SK-MEL-5 (cell line): ENCODE measurements around the gene FRMD4A. TPM values are rescaled to one million over a fixed set of nuclear protein-coding genes. Genes with fewer than 3 reads are reported as not detected.

Experiments used
- DNase-seq: peaks from one replicate; pipeline ENCODE4 v3.0.0-alpha.2; 2016; ENCODE audit warnings: low read depth, low spot score
- in situ Hi-C: cut with HindIII; loops from 2 replicates; pipeline ENCODE4 v1.10.0; 2016; ENCODE audit warnings: low sequenced_read_pairs, high pct_unique_total_duplicates, low pct_unique_long_range_greater_than_20kb
- small RNA-seq, 2 experiments: library from RNA; depleted of rRNA; stranded (forward); fragments of <200 nt; gene quantifications; one replicate each; pipeline ENCODE3, GENCODE V24; 2014
- total RNA-seq: library from RNA; depleted of rRNA; stranded (reverse); fragments of >200 nt; shearing (Covaris generic); gene quantifications from 2 replicates; pipeline ENCODE4 v1.2.3, GENCODE V29; 2014

Gene FRMD4A
- total RNA-seq, 1 experiment from 2014 or later = 9.9 TPM

- in situ Hi-C loops = no loop called here
- DNase-seq = no peak
These were observed 708.8 kb downstream of the FRMD4A start for GRCh38 chr10:13621931-13622330.

DNA sequence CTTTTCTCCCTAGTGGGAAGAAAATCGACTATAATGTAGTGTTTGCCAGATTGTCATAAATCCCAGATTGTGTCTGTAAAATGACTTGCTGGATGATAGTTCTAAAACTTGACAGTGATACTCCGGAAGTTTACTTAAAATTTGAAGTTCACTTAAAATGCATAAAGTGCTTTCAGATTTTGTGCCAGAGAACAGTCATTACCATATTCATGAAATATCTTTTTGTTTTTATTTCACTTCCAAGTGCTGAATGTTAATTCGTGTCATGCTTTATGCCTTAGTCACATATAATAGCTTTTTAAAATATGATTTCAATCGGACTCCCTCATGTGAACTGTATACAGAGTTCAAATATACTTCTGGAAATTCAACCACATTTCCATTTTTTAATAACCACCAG, 713.6 kb downstream of the FRMD4A start:
- in situ Hi-C loops = no loop called here
- DNase-seq = no peak

- no peak for DNase-seq
- in situ Hi-C loops = no loop called here
These were observed 714.9 kb downstream of the FRMD4A start for GRCh38 chr10:13615650-13616300.

GRCh38 chr10:13614530-13615332, 716.0 kb downstream of the FRMD4A start:
- DNase-seq = peak; percentile 87
- in situ Hi-C loops = no loop called here

GRCh38 chr10:13613519-13613918, 717.2 kb downstream of the FRMD4A start:
- in situ Hi-C loops = no loop called here
- peak; percentile 67 for DNase-seq

- in situ Hi-C loops = no loop called here
- peak; percentile 20 for DNase-seq
These were observed 717.9 kb downstream of the FRMD4A start for GRCh38 chr10:13612654-13613373.

- peak; percentile 41 for DNase-seq
- in situ Hi-C loops = no loop called here
These were observed 722.4 kb downstream of the FRMD4A start for GRCh38 chr10:13608246-13608853.

GRCh38 chr10:13604357-13605040, 726.2 kb downstream of the FRMD4A start:
- DNase-seq = no peak
- in situ Hi-C loops = no loop called here

DNA sequence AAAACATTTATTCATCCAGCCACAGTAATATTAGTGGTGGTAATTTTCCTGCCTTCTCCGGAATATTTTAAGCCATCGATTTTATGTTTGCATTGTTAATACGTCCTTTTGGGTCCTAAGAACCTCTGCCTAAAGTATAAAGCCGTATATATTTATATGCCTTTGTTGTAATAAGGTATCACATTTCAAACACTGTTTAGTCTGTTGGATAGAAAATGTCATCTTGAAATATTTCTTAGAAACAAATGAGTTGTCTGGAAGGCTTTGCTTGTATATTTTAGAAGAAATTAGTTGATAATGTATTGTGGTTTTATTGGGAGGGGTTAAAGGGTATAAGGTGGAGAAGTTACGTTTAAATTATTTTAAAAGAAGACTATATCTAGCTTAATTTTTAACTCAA, 732.8 kb downstream of the FRMD4A start:
- in situ Hi-C loops = no loop called here
- no peak for DNase-seq

DNA sequence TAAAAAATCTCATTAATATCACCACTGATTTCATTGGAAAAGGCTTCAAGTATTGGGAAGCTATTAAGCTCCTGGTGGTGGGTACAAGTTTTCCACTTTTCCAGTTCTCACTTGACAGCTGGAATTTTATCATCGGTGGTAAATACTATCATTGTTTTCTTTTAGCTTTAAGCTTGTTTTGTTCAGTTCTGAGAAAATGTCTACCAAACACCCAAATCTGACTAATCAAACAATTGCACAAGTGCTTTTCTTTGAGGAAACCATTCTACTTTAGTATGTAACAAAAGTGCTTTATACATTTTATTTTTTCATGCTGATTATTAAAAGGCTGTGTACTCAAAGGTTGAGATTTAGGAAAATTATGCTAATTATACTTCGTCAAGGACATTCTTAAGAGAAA, 736.1 kb downstream of the FRMD4A start:
- DNase-seq = no peak
- in situ Hi-C loops = no loop called here

Small RNA genes within 50 kb of the gene (small RNA-seq; reads per million reads assigned to genes)
- gene RNA5SP301 = 0 to 9.6 reads per million in 2 experiments
